Measurements from ENCODE around the gene TIMM23B. TPM values are rescaled to one million over a fixed set of nuclear protein-coding genes. Genes with fewer than 3 reads are reported as not detected.

The TIMM23B gene
- total RNA-seq, 4 donors from 2014 or later: 17.2 to 33.4 (median 19.0) TPM

Other genes starting within 250 kb of the TIMM23B start
- under 1 TPM in 2 of 4 donors, not detected in 2; 0.13 to 0.20 TPM for gene OGDHL, start 179.7 kb upstream of the TIMM23B start, total RNA-seq
- 10 to 100 TPM; 14.3 to 18.9 (median 16.8) TPM for gene PARG, start within 50 bp of the TIMM23B start, total RNA-seq
- 10 to 100 TPM in 1 of 4 donors, 1 to 10 TPM in 3; 2.9 to 13.0 (median 5.0) TPM for gene AGAP6, start 46.4 kb downstream of the TIMM23B start, total RNA-seq
- 10 to 100 TPM; 19.7 to 24.9 (median 22.3) TPM for gene WASHC2A, start 125.9 kb downstream of the TIMM23B start, total RNA-seq